Brain microvascular endothelial cell (primary cell): ENCODE results near the gene TBC1D23.
"Not testable (repeated sequence)": the region's sequence is repeated elsewhere in the genome, so short reads cannot be mapped to it uniquely, and the experiment has no call there.

ENCODE experiments used
- DNase-seq: peaks from one replicate; pipeline ENCODE4 v3.0.0-alpha.2; 2020
- H3K27ac ChIP-seq: fragments of 250-450 bp; sonication (Bioruptor Pico); 2 replicates; pipeline ENCODE4 v1.5.1; 2020; ENCODE audit warnings: mild to moderate bottlenecking, moderate library complexity
- H3K27me3 ChIP-seq: fragments of 250-450 bp; sonication (Bioruptor Pico); replicated peaks from 2 replicates; pipeline ENCODE4 v1.5.1; 2020; ENCODE audit warnings: mild to moderate bottlenecking
- H3K36me3 ChIP-seq: fragments of 250-450 bp; sonication (Bioruptor Pico); replicated peaks from 2 replicates; pipeline ENCODE4 v1.5.1; 2020; ENCODE audit warnings: mild to moderate bottlenecking
- H3K4me3 ChIP-seq: 2 replicates; pipeline ENCODE4 v1.5.1; 2011; ENCODE audit warnings: low read depth, mild to moderate bottlenecking, control low read depth, low read length, moderate library complexity
- CTCF ChIP-seq: IDR thresholded peaks from 2 replicates; pipeline ENCODE4 v1.5.1; 2011; ENCODE audit warnings: low read depth, mild to moderate bottlenecking, moderate library complexity, low read length, control low read depth, inconsistent platforms; ENCODE audit errors: missing control alignments
- in situ Hi-C: cut with HindIII; loops from 2 replicates; pipeline ENCODE4 v1.10.0; 2017; ENCODE audit warnings: low sequenced_read_pairs, low pct_ligation_motif_present

The TBC1D23 gene

GRCh38 chr3:100348727-100349126 is 87.9 kb downstream of the TBC1D23 start:
- DNase-seq: no peak
- no peak overlapping the region for H3K4me3 ChIP-seq
- peaks cover 42% of the 10 kb centered on the region for H3K36me3 ChIP-seq
- in situ Hi-C loops: no loop called here
- no peak for TF ChIP-seq CTCF
- H3K27ac ChIP-seq: no peak overlapping the region
- H3K27me3 ChIP-seq: no peaks in the 10 kb centered on the region

- H3K27ac ChIP-seq, DNase-seq, H3K4me3 ChIP-seq, in situ Hi-C loops, H3K27me3 ChIP-seq: not testable (repeated sequence)
- H3K36me3 ChIP-seq: peaks cover 29% of the 10 kb centered on the region
These were observed 91.0 kb downstream of the TBC1D23 start for GRCh38 chr3:100351770-100352169.

- in situ Hi-C loops: no loop called here
- peaks cover 27% of the 10 kb centered on the region for H3K36me3 ChIP-seq
- no peak for TF ChIP-seq CTCF
- no peak for DNase-seq
- no peaks in the 10 kb centered on the region for H3K27me3 ChIP-seq
- no peak overlapping the region for H3K4me3 ChIP-seq
- no peak overlapping the region for H3K27ac ChIP-seq
These were observed 91.8 kb downstream of the TBC1D23 start for GRCh38 chr3:100352296-100353231.

DNA sequence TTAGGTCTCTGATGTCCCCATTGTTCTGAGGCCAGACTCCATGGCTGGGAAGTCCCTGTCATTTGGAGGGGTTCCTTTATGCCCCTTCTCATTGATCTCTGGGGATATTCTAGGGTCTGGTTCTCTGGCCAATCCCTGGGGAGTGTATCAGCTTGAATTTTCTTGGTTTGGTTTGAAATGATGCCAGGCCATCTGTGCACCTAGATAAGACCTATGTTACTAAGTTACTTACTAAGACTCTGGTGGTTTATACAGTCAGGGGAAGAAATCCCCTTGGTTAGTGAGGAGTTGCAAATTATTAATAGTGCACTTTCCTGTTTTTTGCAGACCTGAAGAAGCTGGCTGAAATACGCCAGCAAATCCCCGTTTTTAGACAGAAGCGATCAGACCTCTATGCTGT is 94.1 kb downstream of the TBC1D23 start:
- in situ Hi-C loops: no loop called here
- peaks cover 24% of the 10 kb centered on the region for H3K36me3 ChIP-seq
- no peaks in the 10 kb centered on the region for H3K27me3 ChIP-seq
- peak; percentile 8 for DNase-seq
- no peak overlapping the region for H3K27ac ChIP-seq
- H3K4me3 ChIP-seq: no peak overlapping the region
- TF ChIP-seq CTCF: no peak

GRCh38 chr3:100358413-100358812 is 97.6 kb downstream of the TBC1D23 start:
- TF ChIP-seq CTCF: no peak
- DNase-seq: no peak
- in situ Hi-C loops: no loop called here
- no peak overlapping the region for H3K4me3 ChIP-seq
- H3K36me3 ChIP-seq: peaks cover 20% of the 10 kb centered on the region
- no peaks in the 10 kb centered on the region for H3K27me3 ChIP-seq
- H3K27ac ChIP-seq: no peak overlapping the region

GRCh38 chr3:100359035-100359434 is 98.2 kb downstream of the TBC1D23 start:
- no peak for DNase-seq
- no peak for TF ChIP-seq CTCF
- Histone ChIP-seq H3K4me3 (no peak overlapping the region), H3K36me3 (peaks cover 20% of the 10 kb centered on the region), H3K27ac (no peak overlapping the region), H3K27me3 (no peaks in the 10 kb centered on the region)
- in situ Hi-C loops: no loop called here
